BJ (cell line): Measurements from ENCODE around the gene CHAT. TPM values are rescaled to one million over a fixed set of nuclear protein-coding genes. Genes with fewer than 3 reads are reported as not detected.

Experiments used
- CTCF ChIA-PET: fragments of 350-600 bp; formaldehyde crosslinking; extraction: SDS; loops from one replicate; lab custom pipeline; 2021; ENCODE audit warnings: antibody characterized with exemption, inconsistent platforms; lab: Yijun Ruan, JAX
- POLR2A ChIA-PET: fragments of 300-600 bp; sonication (Branson Sonifier 250); formaldehyde crosslinking; extraction: SDS; loops from one replicate; lab custom pipeline; 2021; ENCODE audit warnings: antibody characterized with exemption; lab: Charles Lee
- DNase-seq: peaks from one replicate; pipeline ENCODE4 v3.0.0-alpha.2; 2011; ENCODE audit warnings: low read depth
- H3K27me3 ChIP-seq: 2 replicates; pipeline ENCODE4 v1.6.0; 2011; ENCODE audit warnings: low read length; ENCODE audit not compliant: control insufficient read depth, insufficient read depth
- H3K36me3 ChIP-seq: 2 replicates; pipeline ENCODE4 v1.5.1; 2011; ENCODE audit warnings: low read length; ENCODE audit not compliant: control insufficient read depth, insufficient read depth
- H3K4me3 ChIP-seq: 2 replicates; pipeline ENCODE4 v1.5.1; 2011; ENCODE audit warnings: low read depth, mild to moderate bottlenecking, control low read depth, low read length
- CTCF ChIP-seq: IDR thresholded peaks from 2 replicates; pipeline ENCODE4 v1.5.1; 2011; ENCODE audit warnings: low read depth, mild to moderate bottlenecking, control low read depth, inconsistent platforms, low read length, moderate library complexity; ENCODE audit not compliant: insufficient read depth
- polyA plus RNA-seq: library from polyadenylated mRNA; depleted of rRNA; stranded (reverse); fragments of >200 nt; gene quantifications from 2 replicates; pipeline ENCODE4 v1.2.3, GENCODE V29; 2011

The CHAT gene
- polyA plus RNA-seq, 1 experiment = not detected

GRCh38 chr10:49611816-49612512 lies 1.9 kb upstream of the CHAT start:
- no peak for TF ChIP-seq CTCF
- no peaks in the 10 kb centered on the region for H3K36me3 ChIP-seq
- no peak overlapping the region for H3K4me3 ChIP-seq
- CTCF ChIA-PET = no interaction called here
- no peak for DNase-seq
- H3K27me3 ChIP-seq = peaks cover 73% of the 10 kb centered on the region
- POLR2A ChIA-PET = no interaction called here

GRCh38 chr10:49612513-49613164 lies 1.2 kb upstream of the CHAT start:
- ChIA-PET POLR2A (no interaction called here), CTCF (no interaction called here)
- Histone ChIP-seq H3K36me3 (no peaks in the 10 kb centered on the region), H3K4me3 (no peak overlapping the region), H3K27me3 (peaks cover 71% of the 10 kb centered on the region)
- no peak for TF ChIP-seq CTCF
- DNase-seq = no peak

GRCh38 chr10:49613165-49613881 lies 514 bp upstream of the CHAT start:
- DNase-seq = no peak
- TF ChIP-seq CTCF = no peak
- CTCF ChIA-PET = no interaction called here
- no peak overlapping the region for H3K4me3 ChIP-seq
- H3K27me3 ChIP-seq = peaks cover 66% of the 10 kb centered on the region
- POLR2A ChIA-PET = no interaction called here
- H3K36me3 ChIP-seq = no peaks in the 10 kb centered on the region

GRCh38 chr10:49614242-49615198 lies 683 bp downstream of the CHAT start:
- ChIA-PET POLR2A (no interaction called here), CTCF (no interaction called here)
- no peak for DNase-seq
- no peak for TF ChIP-seq CTCF
- no peak overlapping the region for H3K4me3 ChIP-seq
- H3K36me3 ChIP-seq = no peaks in the 10 kb centered on the region
- H3K27me3 ChIP-seq = peaks cover 60% of the 10 kb centered on the region
